GM21529 (cell line): ENCODE data around the gene PTPRCAP.
A peak's percentile ranks its signal among the peaks of the same experiment; 100 is the strongest.
"Not testable (repeated sequence)": the region's sequence is repeated elsewhere in the genome, so short reads cannot be mapped to it uniquely, and the experiment has no call there.

ENCODE experiments used
- ATAC-seq: cut with Tn5 transposase; IDR thresholded peaks from one replicate; pipeline ENCODE4 v1.9.1; 2021; ENCODE audit not compliant: unreplicated experiment

PTPRCAP gene

GRCh38 chr11:67410984-67411784, 26.3 kb downstream of the PTPRCAP start:
- ATAC-seq = no peak

GRCh38 chr11:67410369-67410831, 27.1 kb downstream of the PTPRCAP start:
- no peak for ATAC-seq

GRCh38 chr11:67409781-67410368, 27.6 kb downstream of the PTPRCAP start:
- no peak for ATAC-seq

DNA sequence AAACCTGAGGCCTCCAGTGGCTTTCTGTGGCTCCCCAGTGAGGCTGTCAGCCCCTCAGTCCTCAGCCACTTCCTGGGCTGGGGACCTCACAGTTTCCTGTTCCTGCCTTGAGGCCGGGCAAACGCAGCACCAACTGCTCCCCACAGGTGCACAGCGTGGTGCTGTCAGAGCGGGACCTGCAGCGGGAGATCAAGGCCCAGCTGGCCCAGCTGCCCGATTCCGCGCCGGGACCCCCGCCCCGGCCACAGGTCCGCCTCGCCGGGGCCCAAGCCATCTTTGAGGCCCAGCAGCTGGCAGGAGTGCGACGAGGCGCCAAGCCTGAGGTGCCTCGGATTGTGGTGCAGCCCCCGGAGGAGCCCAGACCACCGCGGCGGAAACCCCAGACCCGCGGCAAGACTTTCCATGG, 28.2 kb downstream of the PTPRCAP start:
- peak; percentile 57 for ATAC-seq

DNA sequence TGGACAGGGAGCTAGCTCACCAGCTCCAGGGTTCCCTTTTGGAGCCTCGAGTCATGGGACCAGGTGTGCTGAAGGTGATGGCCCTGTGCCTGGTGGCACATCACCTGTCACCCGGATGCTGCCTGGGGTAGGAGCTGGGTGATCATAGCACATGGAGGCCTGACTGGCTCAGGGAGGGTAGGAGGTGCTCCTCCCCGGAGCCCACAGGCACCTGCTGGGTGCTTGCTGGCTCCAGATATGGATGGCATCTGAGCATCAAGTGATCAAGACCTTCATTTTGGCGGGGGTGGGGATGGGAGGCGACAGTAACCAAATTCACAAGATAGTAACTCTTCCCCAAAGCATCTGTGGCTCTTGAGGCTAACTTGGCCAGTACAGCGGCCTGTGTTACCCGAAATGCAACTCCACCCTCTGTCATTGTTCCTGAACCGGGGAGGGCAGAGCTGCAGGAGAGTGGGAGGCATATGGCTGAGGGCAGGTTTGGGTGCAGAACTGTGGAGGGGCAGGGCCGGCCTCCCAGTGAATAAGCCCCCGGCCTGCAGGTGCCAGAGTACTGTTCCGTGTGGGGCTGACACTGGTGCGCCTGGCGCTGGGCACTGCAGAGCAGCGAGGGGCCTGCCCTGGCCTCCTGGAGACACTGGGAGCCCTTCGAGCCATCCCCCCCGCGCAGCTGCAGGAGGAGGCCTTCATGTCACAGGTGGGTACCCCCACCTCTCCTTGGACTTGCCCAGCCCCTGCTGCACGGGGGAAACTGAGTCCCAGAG, 28.9 kb downstream of the PTPRCAP start:
- ATAC-seq = no peak

- no peak for ATAC-seq
These were observed 29.8 kb downstream of the PTPRCAP start for GRCh38 chr11:67407688-67408163.

GRCh38 chr11:67406969-67407687, 30.4 kb downstream of the PTPRCAP start:
- no peak for ATAC-seq

GRCh38 chr11:67406420-67406968, 31.0 kb downstream of the PTPRCAP start:
- ATAC-seq = no peak

DNA sequence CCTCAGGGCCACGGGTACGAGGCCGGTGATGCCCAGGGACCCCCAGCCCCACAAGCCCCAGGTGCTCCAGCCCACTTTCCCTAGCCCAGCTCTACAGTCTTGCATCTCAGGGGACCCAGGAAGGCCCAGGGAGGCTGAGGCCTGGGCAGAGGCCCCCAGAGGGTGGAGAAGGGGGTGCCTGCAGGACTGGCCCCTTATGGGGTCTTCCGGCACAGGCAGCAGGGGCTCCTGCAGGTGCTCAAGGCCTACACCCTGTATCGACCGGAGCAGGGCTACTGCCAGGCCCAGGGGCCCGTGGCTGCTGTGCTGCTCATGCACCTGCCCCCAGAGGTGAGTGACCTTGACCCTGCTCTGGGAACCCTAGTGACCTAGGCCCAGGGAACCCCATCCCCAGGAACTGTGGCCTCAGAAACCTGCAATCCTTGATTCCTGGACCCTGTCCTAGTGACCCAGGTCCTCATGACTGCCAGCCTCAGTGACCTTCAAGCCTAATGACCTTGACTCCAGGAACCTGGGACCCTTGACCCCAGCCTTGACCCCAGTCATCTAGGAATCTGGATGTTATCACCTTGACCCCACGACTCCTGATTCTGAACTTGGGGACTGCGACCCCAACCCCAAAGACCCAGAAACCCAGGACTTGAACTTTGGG, 31.7 kb downstream of the PTPRCAP start:
- ATAC-seq = no peak

- no peak for ATAC-seq
These were observed 32.3 kb downstream of the PTPRCAP start for GRCh38 chr11:67405196-67405567.

- no peak for ATAC-seq
These were observed 32.8 kb downstream of the PTPRCAP start for GRCh38 chr11:67404515-67405195.

DNA sequence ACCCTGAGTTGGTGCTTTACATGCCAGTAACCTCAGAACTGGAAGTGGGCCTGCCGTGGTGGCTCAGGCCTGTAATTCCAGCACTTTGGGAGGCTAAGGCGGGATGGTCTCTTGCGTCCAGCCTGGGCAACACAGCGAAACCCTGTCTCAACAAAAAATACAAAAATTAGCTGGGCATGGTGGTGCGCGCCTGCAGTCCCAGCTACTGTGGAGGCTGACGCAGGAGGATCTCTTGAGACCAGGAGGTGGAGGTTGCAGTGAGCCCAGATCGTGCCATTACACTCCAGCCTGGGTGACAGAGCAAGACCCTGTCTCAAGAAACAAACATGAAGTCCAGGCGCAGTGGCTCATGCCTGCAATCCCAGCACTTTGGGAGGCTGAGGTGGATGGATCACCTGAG, 34.4 kb downstream of the PTPRCAP start:
- ATAC-seq = not testable (repeated sequence)

GRCh38 chr11:67402192-67402839, 35.2 kb downstream of the PTPRCAP start:
- not testable (repeated sequence) for ATAC-seq

- peak; percentile 48 for ATAC-seq
These were observed 35.8 kb downstream of the PTPRCAP start, which contains the start of gene PPP1CA for GRCh38 chr11:67401495-67402191. TSS of gene PPP1CA (minus strand) at chr11:67401858. CDS start at chr11:67401782, 76 bp downstream.

DNA sequence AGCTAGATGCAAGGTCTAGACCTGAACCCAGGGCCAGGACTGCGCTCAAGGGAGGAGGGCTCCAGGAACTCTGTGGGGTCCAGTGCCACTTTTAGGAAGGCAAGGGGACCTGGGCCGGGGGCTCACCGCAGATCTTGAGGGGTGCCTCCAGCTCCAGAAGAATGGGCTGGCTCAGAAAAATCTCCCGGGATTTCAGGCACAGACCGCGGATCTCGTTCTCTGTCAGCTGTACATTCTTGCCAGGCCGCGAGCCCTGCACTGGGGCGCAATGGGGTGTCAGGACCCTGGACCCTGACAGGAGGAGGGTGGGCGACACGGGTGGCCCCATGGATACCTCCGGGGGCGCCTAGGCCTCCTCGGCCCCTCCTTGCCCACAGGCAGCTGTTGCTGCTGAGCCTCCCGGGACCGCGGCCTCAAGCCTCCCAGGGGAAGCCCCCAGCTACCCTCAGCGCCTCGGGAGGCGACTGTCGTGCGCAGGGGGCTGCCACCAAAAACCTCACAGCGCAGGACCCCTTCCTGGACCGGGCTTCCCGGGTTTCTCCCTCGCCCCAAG, 36.5 kb downstream of the PTPRCAP start:
- ATAC-seq = peak; percentile 14

GRCh38 chr11:67400251-67400941, 37.1 kb downstream of the PTPRCAP start:
- no peak for ATAC-seq
